Esophagus muscularis mucosa (tissue), 4 donors: Measurements from ENCODE around the gene ABCG2.

Source experiments
- CTCF ChIP-seq, 3 experiments: fragments of 200-600 bp in 2 of 3; fragments of 450-650 bp in 1 of 3; sonication (generic) in 2 of 3; IDR thresholded peaks; one replicate each; pipeline ENCODE4 v1.5.1; 2017 to 2019; ENCODE audit warnings: antibody characterized with exemption in 3 of 3, mild to moderate bottlenecking in 2 of 3, moderate library complexity in 1 of 3
- EP300 ChIP-seq: sonication (generic); formaldehyde crosslinking; IDR thresholded peaks from one replicate; pipeline ENCODE4 v1.6.1; 2017; ENCODE audit warnings: antibody characterized with exemption
- POLR2A ChIP-seq: fragments of 450-650 bp; IDR thresholded peaks from one replicate; pipeline ENCODE4 v1.6.1; 2017; ENCODE audit warnings: antibody characterized with exemption, moderate library complexity, mild to moderate bottlenecking, low read depth
- POLR2AphosphoS5 ChIP-seq, 2 donors: sonication (generic); formaldehyde crosslinking; IDR thresholded peaks; one replicate each; pipeline ENCODE4 v1.6.1; 2017; ENCODE audit warnings: antibody characterized with exemption in 2 of 2

DNA sequence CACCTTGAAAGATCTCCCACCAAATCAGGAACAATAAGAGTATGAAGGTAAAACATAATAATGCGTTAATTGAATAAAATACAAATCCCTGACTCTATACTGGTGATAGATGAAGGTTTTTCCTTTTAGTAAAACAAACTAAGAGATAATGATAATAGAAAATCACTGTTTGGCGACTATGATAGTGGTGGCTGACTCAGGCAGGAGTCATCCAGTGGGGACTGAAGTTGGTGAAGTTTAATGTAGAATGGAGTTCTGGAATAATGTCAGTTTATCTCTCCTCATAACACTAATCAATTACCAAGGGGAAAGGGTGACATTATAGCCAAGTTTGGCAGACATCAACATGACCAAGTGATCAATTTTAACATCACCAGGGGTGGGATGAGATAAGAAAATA is 21.3 kb downstream of the ABCG2 start:
- TF ChIP-seq EP300 (no peak), CTCF (IDR thresholded peaks at IDR 0.05) (no peak), POLR2AphosphoS5 (IDR thresholded peaks at IDR 0.05) (no peak), POLR2A (no peak)
